HG03520 (cell line): ENCODE results near the gene OR4F29.
"Not testable (repeated sequence)": the region's sequence is repeated elsewhere in the genome, so short reads cannot be mapped to it uniquely, and the experiment has no call there.

Source experiments
- ATAC-seq: cut with Tn5 transposase; IDR thresholded peaks from one replicate; pipeline ENCODE4 v1.9.1; 2021; ENCODE audit warnings: mild to moderate bottlenecking, moderate library complexity; ENCODE audit not compliant: unreplicated experiment

Gene OR4F29

GRCh38 chr1:451578-451977, at the start of gene OR4F29:
TSS of gene OR4F29 (minus strand) at chr1:451678. CDS start at chr1:451678, 0 bp downstream.
- not testable (repeated sequence) for ATAC-seq
